ENCODE data around the gene GAST.

DNA sequence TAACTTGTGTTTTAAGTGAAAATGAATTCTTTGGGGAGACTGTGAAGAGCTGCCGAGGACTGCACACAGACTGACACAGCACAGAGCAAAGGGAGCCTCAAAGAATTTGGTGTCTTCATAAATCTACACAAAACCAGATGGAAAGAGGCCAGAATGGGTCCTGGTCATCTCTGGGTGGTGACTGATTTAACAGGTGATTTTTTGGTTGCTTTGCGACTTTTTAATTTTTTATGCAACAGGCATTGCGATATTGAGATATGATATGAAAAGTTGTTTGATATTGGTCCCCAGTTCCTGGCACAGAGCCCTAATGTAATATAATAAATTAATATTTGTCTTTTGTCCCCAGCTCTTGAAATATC, 36.1 kb upstream of the GAST start:
- TF ChIP-seq CTCF (IDR thresholded peaks at IDR 0.05) = no peak
- no peak for TF ChIP-seq POLR2AphosphoS5 (IDR thresholded peaks at IDR 0.05)

Data from prostate gland (tissue), 2 donors.